ENCODE measurements around the gene NUTM2A.
"Not testable (repeated sequence)": the region's sequence is repeated elsewhere in the genome, so short reads cannot be mapped to it uniquely, and the experiment has no call there.

Gene NUTM2A

GRCh38 chr10:87248818-87249353 lies 23.6 kb downstream of the NUTM2A start:
- in situ Hi-C loops (cut with HindIII; ENCODE audit: low sequenced_read_pairs) = not testable (repeated sequence)

- in situ Hi-C loops (cut with HindIII; ENCODE audit: low sequenced_read_pairs) = not testable (repeated sequence)
These were observed 55.6 kb downstream of the NUTM2A start for GRCh38 chr10:87280749-87281392.
